Suprapubic skin (tissue), 4 donors: ENCODE results near the gene GNLY. TPM values are rescaled to one million over a fixed set of nuclear protein-coding genes. Genes with fewer than 3 reads are reported as not detected.

Experiments
- DNase-seq, 2 donors: peaks; one replicate each; pipeline ENCODE4 v3.0.0-alpha.2; 2019; ENCODE audit warnings: low spot score in 2 of 2
- H3K27ac ChIP-seq: fragments of 200-600 bp; sonication (generic); one replicate; pipeline ENCODE4 v1.5.1; 2019
- H3K27me3 ChIP-seq: fragments of 200-600 bp; sonication (generic); one replicate; pipeline ENCODE4 v1.5.1; 2019
- H3K36me3 ChIP-seq: fragments of 200-600 bp; sonication (generic); one replicate; pipeline ENCODE4 v1.5.1; 2019
- H3K4me1 ChIP-seq: fragments of 200-600 bp; sonication (generic); one replicate; pipeline ENCODE4 v1.5.1; 2019
- H3K4me3 ChIP-seq: fragments of 200-600 bp; sonication (generic); one replicate; pipeline ENCODE4 v1.5.1; 2019; ENCODE audit warnings: mild to moderate bottlenecking
- H3K9me3 ChIP-seq: fragments of 200-600 bp; sonication (generic); one replicate; pipeline ENCODE4 v1.5.1; 2019
- CTCF ChIP-seq, 2 donors: fragments of 200-600 bp in 1 of 2; fragments of 450-650 bp in 1 of 2; sonication (generic) in 1 of 2; IDR thresholded peaks; one replicate each; pipeline ENCODE4 v1.5.1; 2016 to 2019; ENCODE audit warnings: antibody characterized with exemption in 2 of 2, mild to moderate bottlenecking in 1 of 2, moderate library complexity in 1 of 2
- EP300 ChIP-seq: sonication (generic); formaldehyde crosslinking; IDR thresholded peaks from one replicate; pipeline ENCODE4 v1.6.1; 2017; ENCODE audit warnings: antibody characterized with exemption
- POLR2A ChIP-seq, 2 donors: fragments of 450-650 bp; IDR thresholded peaks; one replicate each; pipeline ENCODE4 v1.6.1; 2017; ENCODE audit warnings: antibody characterized with exemption in 2 of 2, mild to moderate bottlenecking in 2 of 2, moderate library complexity in 2 of 2
- POLR2AphosphoS5 ChIP-seq, 3 donors: sonication (generic); formaldehyde crosslinking; IDR thresholded peaks; one replicate each; pipeline ENCODE4 v1.6.1; 2017; ENCODE audit warnings: antibody characterized with exemption in 3 of 3
- WGBS: methylation state at CpG from one replicate; pipeline ENCODE4 v1.1.5; 2018; 5-methylcytosine and 5-hydroxymethylcytosine counted together
- total RNA-seq, 4 donors: library from RNA; depleted of rRNA; stranded (reverse); fragments of >200 nt; gene quantifications; one replicate each; pipeline ENCODE4 v1.1.0, GENCODE V29; 2016

GNLY gene
- total RNA-seq, 4 donors from 2014 or later = 1.6 to 4.8 (median 1.9) TPM; not detected in 1

DNA sequence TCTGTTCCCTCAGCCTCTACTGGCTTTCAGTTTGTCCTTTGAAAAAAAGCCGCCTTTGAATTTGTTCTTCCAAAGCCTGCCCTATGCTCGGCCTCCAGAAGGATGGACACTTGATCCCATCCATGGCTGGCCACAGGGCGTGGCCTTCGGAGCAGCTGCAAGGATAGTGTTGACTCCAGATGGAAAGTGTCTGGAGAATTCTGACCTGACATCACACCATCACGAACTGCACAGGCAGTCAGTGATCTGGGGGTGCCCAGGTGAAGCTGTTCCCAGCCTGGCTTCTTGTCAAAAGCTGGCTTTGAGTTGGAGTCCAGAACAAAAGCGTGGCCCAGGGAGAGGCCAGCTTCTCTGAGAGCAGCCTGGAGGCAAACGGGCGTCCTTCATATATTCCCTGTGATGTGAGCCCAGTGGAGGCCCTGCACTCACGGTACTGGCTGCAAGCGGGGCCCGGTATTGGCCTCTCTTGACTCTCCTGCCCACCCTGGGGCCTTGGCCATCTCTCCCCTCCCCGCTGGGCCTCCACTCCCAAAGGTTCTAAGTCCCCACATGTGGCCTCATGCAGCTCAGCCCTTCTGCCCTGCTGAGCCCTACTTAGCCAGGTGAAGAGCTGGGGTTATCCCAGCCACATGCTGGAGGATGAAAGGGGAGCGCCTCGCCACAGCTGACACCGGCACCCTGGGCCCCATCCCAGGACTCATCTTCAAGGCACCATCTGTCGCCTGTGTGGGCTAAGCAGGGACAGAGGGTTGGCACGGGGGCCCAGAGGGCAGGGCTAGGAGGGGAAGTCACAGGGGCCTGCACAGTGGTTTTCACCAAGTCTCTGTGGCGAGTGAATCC, 39.2 kb downstream of the GNLY start:
- H3K9me3 ChIP-seq = no peaks in the 10 kb centered on the region
- peak in 1 of 2 donors; percentile 60 for DNase-seq
- no peaks in the 10 kb centered on the region for H3K27me3 ChIP-seq
- TF ChIP-seq POLR2AphosphoS5 (IDR thresholded peaks at IDR 0.05) = no peak
- TF ChIP-seq CTCF (IDR thresholded peaks at IDR 0.05) = no peak
- TF ChIP-seq EP300 = no peak
- no peak for TF ChIP-seq POLR2A (IDR thresholded peaks at IDR 0.05)
- no peaks in the 10 kb centered on the region for H3K36me3 ChIP-seq
- H3K4me3 ChIP-seq = no peak overlapping the region
- peaks cover 52% of the 10 kb centered on the region for H3K4me1 ChIP-seq
- WGBS = 82% methylated on average over 16 of the region's 18 CpGs
- H3K27ac ChIP-seq = peak overlapping the region; percentile 16

- Histone ChIP-seq H3K4me1 (peaks cover 46% of the 10 kb centered on the region), H3K36me3 (no peaks in the 10 kb centered on the region), H3K9me3 (no peaks in the 10 kb centered on the region), H3K27me3 (no peaks in the 10 kb centered on the region), H3K4me3 (no peak overlapping the region), H3K27ac (peak overlapping the region; percentile 7)
- DNase-seq = peak in 1 of 2 donors; percentile 56
- TF ChIP-seq CTCF (IDR thresholded peaks at IDR 0.05) (no peak), EP300 (no peak)
- WGBS = 92% methylated on average over 4 of the region's 4 CpGs
Measured at GRCh38 chr2:85734015-85734414, 39.9 kb downstream of the GNLY start.

- WGBS = 85% methylated on average over 5 of the region's 5 CpGs
- peak in 1 of 2 donors; percentile 50 for DNase-seq
- no peaks in the 10 kb centered on the region for H3K36me3 ChIP-seq
- no peak overlapping the region for H3K4me3 ChIP-seq
- no peak for TF ChIP-seq POLR2A (IDR thresholded peaks at IDR 0.05)
- no peak for TF ChIP-seq POLR2AphosphoS5 (IDR thresholded peaks at IDR 0.05)
- H3K27me3 ChIP-seq = no peaks in the 10 kb centered on the region
- H3K9me3 ChIP-seq = no peaks in the 10 kb centered on the region
- H3K4me1 ChIP-seq = peaks cover 38% of the 10 kb centered on the region
- H3K27ac ChIP-seq = peak overlapping the region; percentile 3
Measured at GRCh38 chr2:85734942-85735608, 40.9 kb downstream of the GNLY start.

DNA sequence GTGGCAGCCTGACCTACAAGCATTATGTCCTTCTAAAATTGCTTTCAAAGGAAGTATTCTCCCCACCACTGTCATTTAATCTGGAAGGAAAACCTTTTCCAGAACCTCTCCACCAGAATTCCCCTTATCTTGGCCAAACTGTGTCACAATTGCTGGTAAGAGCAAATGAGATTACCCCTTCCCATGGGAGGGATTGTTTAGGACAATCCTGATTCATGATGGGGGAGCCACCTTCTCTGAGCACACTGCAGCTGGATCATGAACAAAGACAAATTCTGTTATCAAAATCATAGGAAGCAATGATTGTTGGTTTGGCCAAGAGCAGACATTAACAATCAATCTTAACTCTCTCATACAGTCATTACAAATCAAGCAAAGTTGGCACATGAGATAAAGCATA, 41.5 kb downstream of the GNLY start:
- H3K4me1 ChIP-seq = peaks cover 42% of the 10 kb centered on the region
- DNase-seq = no peak
- peak in 2 of 3 donors; percentile 4 to 30 for TF ChIP-seq POLR2AphosphoS5 (IDR thresholded peaks at IDR 0.05)
- TF ChIP-seq CTCF (IDR thresholded peaks at IDR 0.05) = no peak
- no peaks in the 10 kb centered on the region for H3K9me3 ChIP-seq
- peak overlapping the region; percentile 68 for H3K27ac ChIP-seq
- no peaks in the 10 kb centered on the region for H3K36me3 ChIP-seq
- H3K4me3 ChIP-seq = no peak overlapping the region
- H3K27me3 ChIP-seq = no peaks in the 10 kb centered on the region

GRCh38 chr2:85736456-85737355, 42.5 kb downstream of the GNLY start:
- H3K9me3 ChIP-seq = no peaks in the 10 kb centered on the region
- no peaks in the 10 kb centered on the region for H3K36me3 ChIP-seq
- TF ChIP-seq CTCF (IDR thresholded peaks at IDR 0.05) = no peak
- TF ChIP-seq POLR2AphosphoS5 (IDR thresholded peaks at IDR 0.05) = peak in 1 of 3 donors; percentile 24
- no peaks in the 10 kb centered on the region for H3K27me3 ChIP-seq
- peak in 1 of 2 donors; percentile 65 for DNase-seq
- H3K4me3 ChIP-seq = no peak overlapping the region
- H3K27ac ChIP-seq = peak overlapping the region; percentile 68
- 60% methylated on average over 7 of the region's 7 CpGs for WGBS
- peaks cover 52% of the 10 kb centered on the region for H3K4me1 ChIP-seq
